Lung (tissue), 12 donors: Measurements from ENCODE around the gene PIK3CD. TPM values are rescaled to one million over a fixed set of nuclear protein-coding genes. Genes with fewer than 3 reads are reported as not detected.

Experiments used
- ATAC-seq: fragments of 200-7000 bp; cut with Tn5 transposase; one replicate; pipeline ENCODE4 v1.9.1; 2020; ENCODE audit warnings: moderate number of reproducible peaks; ENCODE audit not compliant: insufficient read depth, low FRiP score
- DNase-seq, 3 donors: peaks; one replicate each; pipeline ENCODE4 v3.0.0-alpha.2; 2013 to 2017
- H3K27ac ChIP-seq, 2 donors: one replicate each; pipeline ENCODE4 v1.5.1; 2013; ENCODE audit warnings: mild to moderate bottlenecking in 2 of 2, moderate library complexity in 2 of 2, control low read depth in 1 of 2, inconsistent platforms in 1 of 2, low read depth in 1 of 2, low read length in 1 of 2
- H3K27me3 ChIP-seq, 3 donors: one replicate each; pipeline ENCODE4 v1.5.1; 2013; ENCODE audit warnings: low read length in 2 of 3; ENCODE audit not compliant: control insufficient read depth in 3 of 3, insufficient read depth in 3 of 3
- H3K36me3 ChIP-seq, 4 donors: one replicate each; pipeline ENCODE4 v1.5.1; 2013; ENCODE audit warnings: low read length in 4 of 4, mild to moderate bottlenecking in 1 of 4, moderate library complexity in 1 of 4; ENCODE audit not compliant: control insufficient read depth in 4 of 4, insufficient read depth in 4 of 4
- H3K4me1 ChIP-seq, 5 donors: one replicate each; pipeline ENCODE4 v1.5.1; 2013; ENCODE audit warnings: low read length in 5 of 5, mild to moderate bottlenecking in 2 of 5, moderate library complexity in 1 of 5; ENCODE audit not compliant: control insufficient read depth in 5 of 5, insufficient read depth in 5 of 5
- H3K4me3 ChIP-seq: one replicate; pipeline ENCODE4 v1.5.1; 2013; ENCODE audit warnings: mild to moderate bottlenecking, control low read depth, moderate library complexity
- H3K9ac ChIP-seq, 2 donors: one replicate each; pipeline ENCODE4 v1.5.1; 2013; ENCODE audit warnings: low read length in 2 of 2, control low read depth in 1 of 2; ENCODE audit not compliant: insufficient read depth in 1 of 2
- H3K9me3 ChIP-seq, 4 donors: one replicate each; pipeline ENCODE4 v1.5.1; 2013; ENCODE audit warnings: low read length in 3 of 4, mild to moderate bottlenecking in 1 of 4, moderate library complexity in 1 of 4; ENCODE audit not compliant: control insufficient read depth in 4 of 4, insufficient read depth in 3 of 4
- WGBS, 2 donors: extraction: QIAGEN DNeasy Blood & Tissue Kit; methylation state at CpG; one replicate each; pipeline ENCODE4 v1.1.7; 2013; 5-methylcytosine and 5-hydroxymethylcytosine counted together
- polyA plus RNA-seq, 2 donors: library from polyadenylated mRNA; stranded (reverse); fragments of 200-250 nt; gene quantifications; one replicate each; pipeline ENCODE4 v1.2.1, GENCODE V29; 2013
- total RNA-seq, 2 donors: library from RNA; depleted of rRNA in 1 of 2; stranded (reverse); fragments of >200 nt in 1 of 2; gene quantifications; one replicate each; pipeline ENCODE4 v1.2.1, GENCODE V29; 2014 to 2021
- TF ChIP-seq, protein P1 (sequence below): IDR thresholded peaks from 2 replicates; pipeline ENCODE4 v1.5.1; 2012; ENCODE audit warnings: mild to moderate bottlenecking; ENCODE audit errors: control extremely low read depth, extremely low read depth
- donor health status: control.
- donor health status: control.
- donor health status: Bipolar disorder and iron deficiency.
- donor health status: healthy.
- donor health status: DM: yes; HTN: yes; CAD: no.

The PIK3CD gene
- total and polyA plus RNA-seq, 4 donors = 7.8 to 29.6 (median 21.8) TPM

DNA sequence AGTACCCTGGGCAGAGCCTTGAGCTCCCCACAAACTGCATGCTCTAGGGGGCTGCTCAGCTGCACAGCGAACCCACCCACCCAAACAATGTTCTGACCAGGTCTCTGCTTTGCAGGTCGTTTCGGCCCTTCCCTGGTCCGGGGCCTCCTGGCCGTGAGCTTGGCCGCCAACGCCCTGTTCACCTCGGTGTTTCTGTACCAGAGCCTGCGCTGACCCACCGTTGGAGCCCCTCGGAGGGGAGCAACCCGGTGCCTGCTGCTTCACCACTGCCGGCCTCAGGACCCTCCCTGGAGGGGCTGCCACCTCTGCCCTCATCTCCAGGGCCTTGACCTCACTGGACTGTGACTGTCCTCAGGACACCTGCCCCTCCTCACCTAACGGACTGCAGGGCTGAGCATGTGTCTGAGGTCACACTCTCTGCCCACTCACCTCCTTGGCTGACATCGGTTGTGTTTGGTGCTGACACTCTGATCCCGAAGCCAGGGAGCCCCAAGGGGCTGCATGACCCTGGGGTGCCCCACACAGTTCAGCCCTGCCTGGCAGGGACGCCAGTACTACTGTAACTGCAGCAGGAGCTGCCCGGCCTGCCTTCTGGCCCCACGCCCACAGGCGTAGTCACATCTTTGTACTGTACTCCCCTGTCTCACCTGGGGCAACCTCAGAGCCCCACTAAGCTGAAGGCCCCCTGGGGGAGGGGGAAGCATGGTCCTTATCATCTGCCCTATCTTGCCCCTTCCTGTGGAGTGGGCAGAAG, 38.5 kb upstream of the PIK3CD start:
- peaks cover 7 to 44% (median 10%) of the 10 kb centered on the region in 4 donors for H3K36me3 ChIP-seq
- DNase-seq = no peak
- 94 to 96% methylated on average over 19 to 20 of the region's 20 CpGs for WGBS, 2 donors

DNA sequence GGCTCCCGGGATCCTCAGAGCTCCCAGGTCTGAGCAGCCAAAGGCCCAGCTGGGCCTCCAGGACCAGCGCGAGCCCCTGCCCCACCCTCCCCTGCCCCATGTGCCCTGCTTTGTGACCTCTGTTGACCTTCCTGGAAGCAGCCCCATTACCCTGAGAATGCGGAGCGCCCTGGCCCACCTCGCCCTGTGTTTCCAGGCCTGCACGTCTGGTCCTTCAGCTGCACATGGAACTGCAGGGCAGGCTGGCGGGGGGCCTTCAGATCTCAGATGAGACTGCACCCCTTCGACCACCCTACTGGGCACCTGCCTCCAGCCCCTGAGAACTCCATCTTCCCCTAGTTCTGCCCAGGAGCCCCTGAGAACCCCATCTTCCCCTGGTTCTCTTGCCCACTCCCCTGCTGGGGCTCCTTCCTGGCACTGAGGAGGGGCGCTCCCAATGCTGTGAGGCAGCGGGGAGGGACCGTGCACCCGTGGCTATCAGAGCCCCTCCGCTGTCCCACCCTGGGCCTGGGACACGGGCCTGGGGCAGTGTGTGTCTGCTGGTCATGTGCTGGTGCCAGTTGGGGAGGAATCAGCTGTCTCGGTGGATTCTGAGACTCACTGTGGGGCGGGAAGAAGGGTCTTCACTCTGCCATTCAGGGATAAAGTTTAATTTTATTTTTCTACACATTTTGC, 37.8 kb upstream of the PIK3CD start:
- peaks cover 7 to 40% (median 10%) of the 10 kb centered on the region in 4 donors for H3K36me3 ChIP-seq
- no peak overlapping the region for H3K27ac ChIP-seq
- TF ChIP-seq, protein P1, sequence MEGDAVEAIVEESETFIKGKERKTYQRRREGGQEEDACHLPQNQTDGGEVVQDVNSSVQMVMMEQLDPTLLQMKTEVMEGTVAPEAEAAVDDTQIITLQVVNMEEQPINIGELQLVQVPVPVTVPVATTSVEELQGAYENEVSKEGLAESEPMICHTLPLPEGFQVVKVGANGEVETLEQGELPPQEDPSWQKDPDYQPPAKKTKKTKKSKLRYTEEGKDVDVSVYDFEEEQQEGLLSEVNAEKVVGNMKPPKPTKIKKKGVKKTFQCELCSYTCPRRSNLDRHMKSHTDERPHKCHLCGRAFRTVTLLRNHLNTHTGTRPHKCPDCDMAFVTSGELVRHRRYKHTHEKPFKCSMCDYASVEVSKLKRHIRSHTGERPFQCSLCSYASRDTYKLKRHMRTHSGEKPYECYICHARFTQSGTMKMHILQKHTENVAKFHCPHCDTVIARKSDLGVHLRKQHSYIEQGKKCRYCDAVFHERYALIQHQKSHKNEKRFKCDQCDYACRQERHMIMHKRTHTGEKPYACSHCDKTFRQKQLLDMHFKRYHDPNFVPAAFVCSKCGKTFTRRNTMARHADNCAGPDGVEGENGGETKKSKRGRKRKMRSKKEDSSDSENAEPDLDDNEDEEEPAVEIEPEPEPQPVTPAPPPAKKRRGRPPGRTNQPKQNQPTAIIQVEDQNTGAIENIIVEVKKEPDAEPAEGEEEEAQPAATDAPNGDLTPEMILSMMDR = no peak
- H3K4me1 ChIP-seq = no peaks in the 10 kb centered on the region
- 90 to 95% methylated on average over 14 to 17 of the region's 17 CpGs for WGBS, 2 donors
- DNase-seq (no peak), ATAC-seq (no peak)
- H3K9ac ChIP-seq = no peak overlapping the region
- no peaks in the 10 kb centered on the region for H3K27me3 ChIP-seq
- H3K4me3 ChIP-seq = no peak overlapping the region
- H3K9me3 ChIP-seq = no peaks in the 10 kb centered on the region

More for the DNA sequence above, 38.5 kb upstream of the PIK3CD start:
- Histone ChIP-seq H3K9ac (no peak overlapping the region), H3K4me3 (no peak overlapping the region), H3K27me3 (no peaks in the 10 kb centered on the region), H3K27ac (no peak overlapping the region), H3K9me3 (no peaks in the 10 kb centered on the region), H3K4me1 (no peaks in the 10 kb centered on the region)
- TF ChIP-seq, protein P1 = no peak
- ATAC-seq = no peak

DNA sequence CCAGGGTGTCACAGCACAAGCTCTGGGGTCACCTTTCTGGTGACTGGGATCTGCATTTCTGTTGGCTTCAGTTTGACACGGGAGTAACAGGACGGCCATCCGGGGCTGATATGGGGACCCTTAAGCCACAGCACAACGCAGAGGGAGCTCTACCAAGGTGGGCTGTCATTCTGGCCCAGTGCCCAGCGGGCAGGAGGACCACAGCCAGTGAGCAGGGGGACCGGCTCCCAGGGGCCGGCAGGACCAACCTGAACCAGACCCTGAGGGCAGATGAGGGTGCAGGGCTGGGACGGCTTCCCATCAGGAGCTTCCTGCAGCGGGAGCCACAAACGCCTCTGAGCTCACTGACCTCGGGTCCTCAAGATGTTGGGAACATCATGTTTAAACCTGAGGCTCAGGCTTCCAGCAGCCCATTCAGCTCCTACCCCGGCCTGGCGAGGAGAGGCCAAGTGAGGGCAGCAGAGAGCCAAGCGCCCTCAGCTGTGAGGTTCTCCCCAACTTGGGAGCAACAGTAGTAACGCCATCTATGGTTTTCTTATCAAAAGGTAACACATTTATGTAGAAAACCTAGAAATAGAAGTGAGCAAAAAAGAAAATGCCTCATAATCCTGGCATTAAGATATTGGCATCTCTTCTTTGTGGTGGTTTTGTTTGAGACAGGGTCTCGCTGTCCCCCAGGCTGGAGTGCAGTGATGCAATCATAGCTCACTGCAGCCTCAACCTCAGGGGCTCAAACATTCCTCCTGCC, 36.0 kb upstream of the PIK3CD start:
- no peaks in the 10 kb centered on the region for H3K27me3 ChIP-seq
- no peak overlapping the region for H3K9ac ChIP-seq
- H3K4me3 ChIP-seq = no peak overlapping the region
- H3K9me3 ChIP-seq = no peaks in the 10 kb centered on the region
- peaks cover 0 to 23% (median 10%) of the 10 kb centered on the region in 4 donors for H3K36me3 ChIP-seq
- H3K27ac ChIP-seq = no peak overlapping the region
- ATAC-seq (no peak), DNase-seq (peak; percentile 20 to 37 (median 33))
- no peaks in the 10 kb centered on the region for H3K4me1 ChIP-seq
- TF ChIP-seq, protein P1 = peak; percentile 15
- 43 to 46% methylated on average over 16 of the region's 16 CpGs for WGBS, 2 donors
